Measurements from ENCODE around the gene RBFOX1. TPM values are rescaled to one million over a fixed set of nuclear protein-coding genes. Genes with fewer than 3 reads are reported as not detected.

RBFOX1 gene
- total RNA-seq, 4 donors from 2014 or later: 0.29 to 0.30 TPM; not detected in 2

DNA sequence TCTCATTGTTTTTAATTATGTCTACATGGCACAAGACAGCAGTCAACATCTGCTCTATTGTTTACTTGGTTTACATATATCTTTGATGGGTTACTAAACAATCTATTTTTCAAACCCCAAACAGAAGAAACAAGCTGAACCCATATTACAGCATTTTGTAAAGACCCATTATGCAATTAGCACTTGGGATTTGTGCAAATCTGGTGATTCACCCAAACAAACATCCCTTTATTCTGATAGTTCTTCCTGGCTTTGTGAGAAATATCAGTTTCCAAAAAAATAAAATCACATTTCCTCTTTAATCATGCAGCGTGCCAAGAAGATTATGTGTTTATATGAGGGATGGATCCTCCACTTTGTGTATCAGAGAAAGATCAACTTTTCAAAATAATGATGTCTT lies 16.8 kb upstream of the RBFOX1 start:
- H3K4me3 ChIP-seq (ENCODE audit: low read depth, poor library complexity, severe bottlenecking): no peak overlapping the region
- DNase-seq (ENCODE audit: low spot score in 2 of 2): no peak
- intact Hi-C loops (cut with DNase I; ENCODE audit: low total_unique reads): no loop called here
- TF ChIP-seq POLR2A (IDR thresholded peaks at IDR 0.05): no peak
- TF ChIP-seq, protein P1, sequence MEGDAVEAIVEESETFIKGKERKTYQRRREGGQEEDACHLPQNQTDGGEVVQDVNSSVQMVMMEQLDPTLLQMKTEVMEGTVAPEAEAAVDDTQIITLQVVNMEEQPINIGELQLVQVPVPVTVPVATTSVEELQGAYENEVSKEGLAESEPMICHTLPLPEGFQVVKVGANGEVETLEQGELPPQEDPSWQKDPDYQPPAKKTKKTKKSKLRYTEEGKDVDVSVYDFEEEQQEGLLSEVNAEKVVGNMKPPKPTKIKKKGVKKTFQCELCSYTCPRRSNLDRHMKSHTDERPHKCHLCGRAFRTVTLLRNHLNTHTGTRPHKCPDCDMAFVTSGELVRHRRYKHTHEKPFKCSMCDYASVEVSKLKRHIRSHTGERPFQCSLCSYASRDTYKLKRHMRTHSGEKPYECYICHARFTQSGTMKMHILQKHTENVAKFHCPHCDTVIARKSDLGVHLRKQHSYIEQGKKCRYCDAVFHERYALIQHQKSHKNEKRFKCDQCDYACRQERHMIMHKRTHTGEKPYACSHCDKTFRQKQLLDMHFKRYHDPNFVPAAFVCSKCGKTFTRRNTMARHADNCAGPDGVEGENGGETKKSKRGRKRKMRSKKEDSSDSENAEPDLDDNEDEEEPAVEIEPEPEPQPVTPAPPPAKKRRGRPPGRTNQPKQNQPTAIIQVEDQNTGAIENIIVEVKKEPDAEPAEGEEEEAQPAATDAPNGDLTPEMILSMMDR (IDR thresholded peaks at IDR 0.05): no peak
- 71 to 82% methylated on average over 1 of the region's 1 CpG for WGBS, 2 donors

DNA sequence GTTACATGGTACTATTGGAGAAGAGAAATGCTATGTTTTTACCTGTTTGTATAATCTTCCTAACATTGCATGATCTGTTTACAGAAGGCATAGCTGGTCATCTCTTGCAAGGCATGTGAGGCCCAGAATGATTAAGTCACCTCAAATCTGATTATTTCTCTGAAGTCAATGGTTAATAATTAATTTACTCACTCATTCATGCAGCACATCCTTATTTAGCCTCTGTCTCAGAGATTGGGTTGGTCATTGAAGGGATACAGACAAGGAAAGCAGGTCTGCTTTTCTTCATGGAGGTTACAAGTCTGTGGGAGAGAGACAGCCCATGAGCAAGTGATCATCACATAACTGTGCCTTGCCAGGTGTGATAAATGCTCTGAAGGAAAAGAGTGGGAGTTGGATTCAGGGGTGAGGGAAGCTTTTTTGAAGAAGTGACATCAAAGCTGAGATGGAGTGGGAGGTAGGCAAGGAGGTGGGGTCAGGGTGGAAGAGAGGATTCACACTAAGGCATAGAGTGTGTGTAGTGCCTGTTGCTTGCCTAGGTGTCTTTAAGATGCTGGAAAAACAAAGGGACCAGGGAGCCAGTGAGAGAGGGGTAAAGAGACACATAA lies 16.3 kb upstream of the RBFOX1 start:
- no peak for TF ChIP-seq POLR2A (IDR thresholded peaks at IDR 0.05)
- TF ChIP-seq, protein P1 (IDR thresholded peaks at IDR 0.05): no peak
- no peak overlapping the region for H3K4me3 ChIP-seq (ENCODE audit: low read depth, poor library complexity, severe bottlenecking)
- intact Hi-C loops (cut with DNase I; ENCODE audit: low total_unique reads): no loop called here
- no peak for DNase-seq (ENCODE audit: low spot score in 2 of 2)

DNA sequence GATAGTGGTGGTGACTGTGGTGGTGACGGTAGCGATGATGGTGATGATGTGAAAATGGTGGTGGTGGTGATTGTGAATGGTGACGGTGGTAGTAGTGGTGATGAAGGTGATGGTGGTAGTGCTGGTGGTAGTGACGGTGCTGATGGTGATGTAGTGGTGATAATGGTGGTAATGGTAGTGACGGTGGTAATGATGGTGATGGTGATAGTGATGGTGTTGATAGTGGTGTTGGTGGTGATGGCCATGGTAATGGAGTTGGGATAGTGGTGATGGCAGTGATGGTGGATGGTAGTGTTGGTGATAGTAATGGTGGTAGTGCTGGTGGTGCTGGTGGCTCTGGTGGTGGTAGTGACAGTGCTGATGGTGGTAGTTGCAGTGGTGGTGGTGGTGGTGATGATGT lies 14.7 kb upstream of the RBFOX1 start:
- 93% methylated on average over 5 of the region's 5 CpGs for WGBS, 2 donors
- no peak overlapping the region for H3K4me3 ChIP-seq (ENCODE audit: low read depth, poor library complexity, severe bottlenecking)
- intact Hi-C loops (cut with DNase I; ENCODE audit: low total_unique reads): no loop called here
- no peak for DNase-seq (ENCODE audit: low spot score in 2 of 2)
- no peak for TF ChIP-seq POLR2A (IDR thresholded peaks at IDR 0.05)
- TF ChIP-seq, protein P1 (IDR thresholded peaks at IDR 0.05): peak in 1 of 3 donors; percentile 73

GRCh38 chr16:7318686-7319085 lies 14.0 kb upstream of the RBFOX1 start:
- no peak overlapping the region for H3K4me3 ChIP-seq (ENCODE audit: low read depth, poor library complexity, severe bottlenecking)
- 84 to 85% methylated on average over 7 of the region's 7 CpGs for WGBS, 2 donors
- TF ChIP-seq, protein P1 (IDR thresholded peaks at IDR 0.05): no peak
- no peak for TF ChIP-seq POLR2A (IDR thresholded peaks at IDR 0.05)
- DNase-seq (ENCODE audit: low spot score in 2 of 2): no peak
- intact Hi-C loops (cut with DNase I; ENCODE audit: low total_unique reads): no loop called here

DNA sequence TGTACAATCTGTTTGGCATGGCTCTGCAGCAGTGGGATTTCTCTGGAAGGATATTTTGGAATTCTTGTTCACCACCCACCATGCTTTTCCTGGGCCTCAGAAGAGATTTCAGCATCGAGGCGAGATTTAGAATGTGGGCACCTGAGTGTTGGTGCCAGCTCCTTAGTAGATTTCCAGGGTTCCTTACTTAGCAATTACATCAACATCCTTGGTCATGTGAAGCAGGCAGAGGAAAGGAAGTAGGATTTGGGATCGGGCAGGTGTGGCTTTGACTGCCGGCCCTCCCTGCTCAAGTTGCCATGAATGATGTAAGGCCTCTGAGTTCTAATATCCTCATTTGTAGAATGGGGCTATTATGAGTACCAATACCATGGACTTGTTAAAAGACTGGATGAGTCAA lies 13.1 kb upstream of the RBFOX1 start:
- WGBS, 2 donors: 69 to 86% methylated on average over 4 of the region's 4 CpGs
- intact Hi-C loops (cut with DNase I; ENCODE audit: low total_unique reads): no loop called here
- no peak overlapping the region for H3K4me3 ChIP-seq (ENCODE audit: low read depth, poor library complexity, severe bottlenecking)
- TF ChIP-seq, protein P1 (IDR thresholded peaks at IDR 0.05): no peak
- TF ChIP-seq POLR2A (IDR thresholded peaks at IDR 0.05): no peak
- no peak for DNase-seq (ENCODE audit: low spot score in 2 of 2)

DNA sequence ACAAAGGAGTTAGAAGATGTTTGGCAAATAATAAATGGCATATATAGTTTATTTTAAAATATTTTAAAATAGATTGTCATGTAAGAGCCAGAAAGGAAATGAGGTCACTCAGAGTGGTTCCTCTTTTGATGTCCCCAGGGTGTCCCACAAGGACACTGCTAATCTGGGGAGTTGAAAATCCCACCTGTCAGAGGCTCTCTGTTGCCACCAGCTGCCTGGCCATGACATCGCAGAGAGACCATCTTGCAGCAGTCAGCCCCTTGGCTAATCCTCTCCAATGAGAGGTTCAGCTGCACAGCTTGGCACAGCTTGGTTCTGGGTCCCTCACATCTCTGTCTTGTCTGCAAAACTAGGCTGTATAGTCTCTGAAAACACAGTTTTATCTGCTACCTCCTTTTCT lies 11.0 kb upstream of the RBFOX1 start:
- intact Hi-C loops (cut with DNase I; ENCODE audit: low total_unique reads): no loop called here
- TF ChIP-seq, protein P1 (IDR thresholded peaks at IDR 0.05): no peak
- no peak for TF ChIP-seq POLR2A (IDR thresholded peaks at IDR 0.05)
- no peak for DNase-seq (ENCODE audit: low spot score in 2 of 2)
- H3K4me3 ChIP-seq (ENCODE audit: low read depth, poor library complexity, severe bottlenecking): no peak overlapping the region
- 38 to 62% methylated on average over 1 of the region's 1 CpG for WGBS, 2 donors

All from lower leg skin (tissue), 4 donors.